Measurements from ENCODE around the gene LMNA. TPM values are rescaled to one million over a fixed set of nuclear protein-coding genes. Genes with fewer than 3 reads are reported as not detected.
"Not testable (repeated sequence)": the region's sequence is repeated elsewhere in the genome, so short reads cannot be mapped to it uniquely, and the experiment has no call there.

Gene LMNA
- total and polyA plus RNA-seq, 8 donors, result 73.5 to 437 (median 106) TPM

DNA sequence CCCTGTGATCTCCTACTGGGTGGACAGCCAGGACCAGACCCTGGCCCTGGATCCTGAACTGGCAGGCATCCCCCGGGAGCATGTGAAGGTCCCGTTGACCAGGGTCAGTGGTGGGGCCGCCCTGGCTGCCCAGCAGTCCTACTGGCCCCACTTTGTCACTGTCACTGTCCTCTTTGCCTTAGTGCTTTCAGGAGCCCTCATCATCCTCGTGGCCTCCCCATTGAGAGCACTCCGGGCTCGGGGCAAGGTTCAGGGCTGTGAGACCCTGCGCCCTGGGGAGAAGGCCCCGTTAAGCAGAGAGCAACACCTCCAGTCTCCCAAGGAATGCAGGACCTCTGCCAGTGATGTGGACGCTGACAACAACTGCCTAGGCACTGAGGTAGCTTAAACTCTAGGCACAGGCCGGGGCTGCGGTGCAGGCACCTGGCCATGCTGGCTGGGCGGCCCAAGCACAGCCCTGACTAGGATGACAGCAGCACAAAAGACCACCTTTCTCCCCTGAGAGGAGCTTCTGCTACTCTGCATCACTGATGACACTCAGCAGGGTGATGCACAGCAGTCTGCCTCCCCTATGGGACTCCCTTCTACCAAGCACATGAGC is 62.2 kb downstream of the LMNA start:
- DNase-seq (peak in 1 of 4 donors; percentile 53), ATAC-seq (no peak)
- no peak overlapping the region for H3K27ac ChIP-seq
- no peaks in the 10 kb centered on the region for H3K9me3 ChIP-seq
- H3K4me1 ChIP-seq, result no peaks in the 10 kb centered on the region
- H3K36me3 ChIP-seq, result peaks cover 0 to 66% of the 10 kb centered on the region in 2 donors
- H3K27me3 ChIP-seq, result no peaks in the 10 kb centered on the region
- TF ChIP-seq, protein P1, sequence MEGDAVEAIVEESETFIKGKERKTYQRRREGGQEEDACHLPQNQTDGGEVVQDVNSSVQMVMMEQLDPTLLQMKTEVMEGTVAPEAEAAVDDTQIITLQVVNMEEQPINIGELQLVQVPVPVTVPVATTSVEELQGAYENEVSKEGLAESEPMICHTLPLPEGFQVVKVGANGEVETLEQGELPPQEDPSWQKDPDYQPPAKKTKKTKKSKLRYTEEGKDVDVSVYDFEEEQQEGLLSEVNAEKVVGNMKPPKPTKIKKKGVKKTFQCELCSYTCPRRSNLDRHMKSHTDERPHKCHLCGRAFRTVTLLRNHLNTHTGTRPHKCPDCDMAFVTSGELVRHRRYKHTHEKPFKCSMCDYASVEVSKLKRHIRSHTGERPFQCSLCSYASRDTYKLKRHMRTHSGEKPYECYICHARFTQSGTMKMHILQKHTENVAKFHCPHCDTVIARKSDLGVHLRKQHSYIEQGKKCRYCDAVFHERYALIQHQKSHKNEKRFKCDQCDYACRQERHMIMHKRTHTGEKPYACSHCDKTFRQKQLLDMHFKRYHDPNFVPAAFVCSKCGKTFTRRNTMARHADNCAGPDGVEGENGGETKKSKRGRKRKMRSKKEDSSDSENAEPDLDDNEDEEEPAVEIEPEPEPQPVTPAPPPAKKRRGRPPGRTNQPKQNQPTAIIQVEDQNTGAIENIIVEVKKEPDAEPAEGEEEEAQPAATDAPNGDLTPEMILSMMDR (IDR thresholded peaks at IDR 0.05), result no peak
- no peak overlapping the region for H3K4me3 ChIP-seq
- intact Hi-C loops (cut with DNase I), result no loop called here

DNA sequence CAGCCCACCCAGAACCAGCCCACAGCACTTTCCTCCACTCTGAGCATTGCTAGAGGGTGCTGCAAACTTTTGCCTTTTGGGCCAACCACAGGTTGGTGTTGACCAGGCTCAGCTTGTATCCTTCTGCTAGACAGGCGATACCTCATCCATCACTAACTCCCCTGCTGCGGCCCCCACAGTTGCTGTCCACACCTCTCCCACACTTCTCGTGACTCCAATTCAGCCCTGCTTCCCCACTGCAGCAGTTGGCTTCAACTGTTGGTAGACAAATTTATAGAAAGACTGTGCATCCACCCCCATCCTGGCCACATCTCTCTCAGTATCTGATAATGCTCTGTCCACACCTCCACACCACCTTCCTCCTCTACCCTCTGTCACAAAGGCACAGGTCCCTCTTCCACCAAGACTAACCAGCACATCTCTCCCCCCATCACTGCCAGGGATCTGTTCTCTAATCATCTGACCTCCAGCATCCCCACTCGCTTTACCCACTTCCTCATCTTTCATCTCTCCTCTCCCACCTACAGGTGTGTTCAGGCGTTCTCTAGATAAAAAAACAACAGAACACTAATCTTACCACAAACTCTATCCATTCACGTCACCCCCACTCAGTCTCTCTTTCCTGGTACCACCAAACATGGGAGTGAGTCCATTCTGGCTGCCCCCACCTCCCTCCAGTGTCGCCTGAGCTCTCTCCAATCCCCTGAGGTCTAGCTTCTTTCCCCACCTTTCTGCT is 63.6 kb downstream of the LMNA start:
- TF ChIP-seq, protein P1 (IDR thresholded peaks at IDR 0.05), result no peak
- no peaks in the 10 kb centered on the region for H3K27me3 ChIP-seq
- H3K4me1 ChIP-seq, result no peaks in the 10 kb centered on the region
- DNase-seq (peak in 1 of 4 donors; percentile 20), ATAC-seq (no peak)
- H3K9me3 ChIP-seq, result no peaks in the 10 kb centered on the region
- no peak overlapping the region for H3K27ac ChIP-seq
- no peak overlapping the region for H3K4me3 ChIP-seq
- peaks cover 0 to 59% of the 10 kb centered on the region in 2 donors for H3K36me3 ChIP-seq
- intact Hi-C loops (cut with DNase I), result no loop called here

DNA sequence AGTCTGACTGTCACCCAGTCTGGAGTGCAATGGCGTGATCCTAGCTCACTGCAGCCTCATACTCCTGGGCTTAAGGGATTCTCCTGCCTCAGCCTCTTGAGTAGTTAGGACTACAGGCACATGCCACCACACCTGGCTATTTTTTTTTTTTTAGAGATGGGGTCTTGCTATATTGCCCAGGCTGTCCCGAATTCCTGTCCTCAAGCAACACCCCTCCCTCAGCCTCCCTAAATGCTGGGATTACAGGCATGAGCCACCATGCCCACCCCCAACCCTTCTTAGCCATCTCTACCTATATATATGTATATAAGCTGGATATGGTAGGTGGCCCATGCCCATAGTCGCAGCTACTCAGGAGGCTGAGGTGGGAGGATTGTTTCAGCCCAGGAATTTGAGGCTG is 66.0 kb downstream of the LMNA start:
- DNase-seq, result no peak
- intact Hi-C loops (cut with DNase I), result no loop called here
- no peak overlapping the region for H3K27ac ChIP-seq
- no peaks in the 10 kb centered on the region for H3K9me3 ChIP-seq
- TF ChIP-seq, protein P1 (IDR thresholded peaks at IDR 0.05), result no peak
- H3K4me1 ChIP-seq, result no peaks in the 10 kb centered on the region
- H3K27me3 ChIP-seq, result no peaks in the 10 kb centered on the region
- no peak for ATAC-seq
- no peak overlapping the region for H3K4me3 ChIP-seq
- H3K36me3 ChIP-seq, result peaks cover 0 to 41% of the 10 kb centered on the region in 2 donors

DNA sequence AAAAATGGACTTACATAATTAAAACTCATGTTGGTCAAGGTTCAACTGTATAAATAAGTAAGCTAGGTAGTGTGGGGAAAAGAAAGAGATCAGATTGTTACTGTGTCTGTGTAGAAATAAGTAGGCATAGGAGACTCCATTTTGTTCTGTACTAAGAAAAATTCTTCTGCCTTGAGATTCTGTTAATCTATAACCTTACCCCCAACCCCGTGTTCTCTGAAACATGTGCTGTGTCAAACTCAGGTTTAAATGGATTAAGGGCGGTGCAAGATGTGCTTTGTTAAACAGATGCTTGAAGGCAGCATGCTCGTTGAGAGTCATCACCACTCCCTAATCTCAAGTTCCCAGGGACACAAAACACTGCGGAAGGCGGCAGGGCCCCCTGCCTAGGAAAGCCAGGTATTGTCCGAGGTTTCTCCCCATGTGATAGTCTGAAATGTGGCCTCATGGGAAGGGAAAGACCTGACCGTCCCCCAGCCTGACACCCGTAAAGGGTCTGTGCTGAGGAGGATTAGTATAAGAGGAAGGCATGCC is 66.9 kb downstream of the LMNA start:
- H3K4me1 ChIP-seq; intact Hi-C loops (cut with DNase I): not testable (repeated sequence)

DNA sequence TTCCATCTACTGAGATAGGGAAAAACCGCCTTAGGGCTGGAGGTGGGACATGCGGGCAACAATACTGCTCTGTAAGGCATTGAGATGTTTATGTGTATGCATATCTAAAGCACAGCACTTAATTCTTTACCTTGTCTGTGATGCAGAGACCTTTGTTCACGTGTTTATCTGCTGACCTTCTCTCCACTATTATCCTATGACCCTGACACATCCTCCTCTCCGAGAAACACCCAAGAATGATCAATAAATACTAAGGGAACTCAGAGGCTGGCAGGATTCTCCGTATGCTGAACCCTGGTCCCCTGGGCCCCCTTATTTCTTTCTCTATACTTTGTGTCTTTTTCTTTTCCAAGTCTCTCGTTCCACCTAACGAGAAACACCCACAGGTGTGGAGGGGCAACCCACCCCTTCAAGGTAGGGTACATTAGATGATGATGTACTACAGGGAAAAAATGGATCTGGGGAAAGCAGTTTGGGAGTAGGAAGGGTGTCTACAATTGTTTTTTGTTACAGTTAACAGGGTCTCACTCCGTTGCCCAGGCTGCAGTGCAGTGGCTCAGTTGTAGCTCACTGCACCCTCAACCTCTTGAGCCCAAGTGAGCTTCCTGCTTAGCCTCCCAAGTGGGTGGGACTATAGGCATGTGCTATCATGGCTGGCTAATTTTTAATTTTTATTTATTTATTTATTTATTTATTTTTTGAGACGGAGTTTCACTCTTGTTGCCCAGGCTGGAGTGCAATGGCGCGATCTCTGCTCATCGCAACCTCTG is 67.7 kb downstream of the LMNA start:
- H3K4me1 ChIP-seq; H3K27ac ChIP-seq; ATAC-seq; DNase-seq; intact Hi-C loops (cut with DNase I); H3K27me3 ChIP-seq; H3K9me3 ChIP-seq; H3K4me3 ChIP-seq: not testable (repeated sequence)
- H3K36me3 ChIP-seq, result peaks cover 0 to 24% of the 10 kb centered on the region in 2 donors

More for the DNA sequence above, 66.9 kb downstream of the LMNA start:
- not testable (repeated sequence) for ATAC-seq, H3K4me3 ChIP-seq, H3K9me3 ChIP-seq, H3K27me3 ChIP-seq, DNase-seq
- H3K36me3 ChIP-seq, result peaks cover 0 to 31% of the 10 kb centered on the region in 2 donors
- peak overlapping the region in 1 of 2 donors; percentile 23 for H3K27ac ChIP-seq

DNA sequence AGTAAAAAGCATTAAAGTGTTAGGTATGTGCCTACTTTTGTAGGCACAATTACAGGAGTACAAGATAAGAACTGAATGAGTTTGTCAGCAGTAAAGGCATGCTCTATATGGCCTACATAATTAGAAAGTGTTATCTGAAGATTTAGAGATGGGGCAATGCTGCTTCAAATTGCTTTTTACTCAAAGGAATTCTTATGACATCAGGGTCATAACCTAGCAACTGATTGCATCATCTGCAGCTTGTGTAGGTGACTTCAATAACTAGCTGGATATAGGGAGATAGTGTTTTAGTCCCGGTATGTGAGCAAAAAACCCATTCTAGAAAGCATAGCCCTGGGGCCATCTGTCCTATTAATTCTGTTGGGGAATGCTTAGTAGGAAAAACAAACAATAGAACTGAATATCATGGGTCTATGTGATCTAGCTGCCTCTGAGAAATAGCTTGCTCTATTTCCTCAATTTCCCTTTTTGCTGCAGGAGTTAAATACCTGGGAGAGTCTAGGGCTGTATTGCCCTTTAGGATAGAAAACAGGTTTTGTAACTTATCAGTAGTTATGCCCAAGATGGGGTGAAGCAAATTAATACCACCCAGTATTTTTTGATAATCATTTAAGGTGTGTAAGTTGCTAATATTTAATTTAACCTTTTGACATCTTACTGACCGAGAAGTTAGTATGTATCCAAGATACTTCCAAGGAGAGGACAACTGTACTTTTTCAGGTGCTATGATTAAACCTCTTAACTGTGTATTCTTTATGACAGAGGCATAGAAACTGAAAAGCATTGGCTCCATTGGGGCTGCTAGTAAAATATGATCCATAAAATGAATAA is 72.1 kb downstream of the LMNA start:
- H3K27me3 ChIP-seq; ATAC-seq; H3K9me3 ChIP-seq; DNase-seq; H3K4me3 ChIP-seq; H3K4me1 ChIP-seq; H3K27ac ChIP-seq; intact Hi-C loops (cut with DNase I): not testable (repeated sequence)
- peaks cover 0 to 10% of the 10 kb centered on the region in 2 donors for H3K36me3 ChIP-seq

Data from left lung (tissue), 10 donors.